Ishikawa (cell line): Measurements from ENCODE around the gene ADAMTS12.

Experiments
- CEBPB ChIP-seq: IDR thresholded peaks from 2 replicates; pipeline ENCODE4 v1.6.1; 2012
- CREB1 ChIP-seq: IDR thresholded peaks from 2 replicates; pipeline ENCODE4 v1.6.1; 2012; ENCODE audit warnings: low read depth
- EGR1 ChIP-seq: IDR thresholded peaks from 2 replicates; pipeline ENCODE4 v1.6.1; 2012
- EP300 ChIP-seq: IDR thresholded peaks from 2 replicates; pipeline ENCODE4 v1.6.1; 2012; ENCODE audit warnings: borderline replicate concordance
- FOXM1 ChIP-seq: IDR thresholded peaks from 2 replicates; pipeline ENCODE4 v1.6.1; 2012; ENCODE audit warnings: low read depth, borderline replicate concordance
- NFIC ChIP-seq: IDR thresholded peaks from 2 replicates; pipeline ENCODE4 v1.6.1; 2012
- RAD21 ChIP-seq: IDR thresholded peaks from 2 replicates; pipeline ENCODE4 v1.6.1; 2012; ENCODE audit warnings: low read depth
- TAF1 ChIP-seq: IDR thresholded peaks from 2 replicates; pipeline ENCODE4 v1.6.1; 2012; ENCODE audit warnings: low read depth, mild to moderate bottlenecking
- TCF12 ChIP-seq: IDR thresholded peaks from 2 replicates; pipeline ENCODE4 v1.6.1; 2012; ENCODE audit warnings: low read depth
- TEAD4 ChIP-seq: IDR thresholded peaks from 2 replicates; pipeline ENCODE4 v1.6.1; 2012
- YY1 ChIP-seq: IDR thresholded peaks from 2 replicates; pipeline ENCODE4 v1.6.1; 2012; ENCODE audit warnings: low read depth
- ZBTB7A ChIP-seq: IDR thresholded peaks from 2 replicates; pipeline ENCODE4 v1.6.1; 2012; ENCODE audit warnings: low read depth
- TF ChIP-seq, protein P1 (sequence below): IDR thresholded peaks from 2 replicates; pipeline ENCODE4 v1.6.1; 2012; ENCODE audit warnings: low read depth, mild to moderate bottlenecking
- TF ChIP-seq, protein P2 (sequence below): IDR thresholded peaks from 2 replicates; pipeline ENCODE4 v1.6.1; 2012
- TF ChIP-seq, protein P3 (sequence below): IDR thresholded peaks from 2 replicates; pipeline ENCODE4 v1.6.1; 2012

The ADAMTS12 gene

DNA sequence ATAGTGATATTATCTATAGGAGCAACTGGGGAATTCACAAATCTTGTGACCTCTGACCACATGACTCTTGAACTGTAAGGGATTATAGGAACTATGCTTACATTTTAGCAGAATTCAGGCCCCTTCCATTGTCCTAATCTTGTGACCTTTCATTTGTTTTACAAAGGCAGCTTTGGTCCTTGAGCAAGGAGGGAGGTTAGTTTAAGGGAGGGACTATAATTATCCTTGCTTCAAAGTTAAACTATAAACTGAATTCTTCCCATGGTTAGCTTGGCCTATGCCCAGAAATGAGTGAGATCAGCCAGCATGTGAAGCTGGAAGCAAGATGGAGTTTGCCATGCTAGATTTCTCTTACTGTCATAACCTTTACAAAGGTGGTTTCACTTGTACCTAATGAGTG is 399.8 kb downstream of the ADAMTS12 start:
- TF ChIP-seq TAF1 (no peak), ZBTB7A (no peak), CEBPB (no peak), EGR1 (no peak), RAD21 (no peak), FOXM1 (no peak), TEAD4 (no peak), CREB1 (no peak)
- TF ChIP-seq, protein P1, sequence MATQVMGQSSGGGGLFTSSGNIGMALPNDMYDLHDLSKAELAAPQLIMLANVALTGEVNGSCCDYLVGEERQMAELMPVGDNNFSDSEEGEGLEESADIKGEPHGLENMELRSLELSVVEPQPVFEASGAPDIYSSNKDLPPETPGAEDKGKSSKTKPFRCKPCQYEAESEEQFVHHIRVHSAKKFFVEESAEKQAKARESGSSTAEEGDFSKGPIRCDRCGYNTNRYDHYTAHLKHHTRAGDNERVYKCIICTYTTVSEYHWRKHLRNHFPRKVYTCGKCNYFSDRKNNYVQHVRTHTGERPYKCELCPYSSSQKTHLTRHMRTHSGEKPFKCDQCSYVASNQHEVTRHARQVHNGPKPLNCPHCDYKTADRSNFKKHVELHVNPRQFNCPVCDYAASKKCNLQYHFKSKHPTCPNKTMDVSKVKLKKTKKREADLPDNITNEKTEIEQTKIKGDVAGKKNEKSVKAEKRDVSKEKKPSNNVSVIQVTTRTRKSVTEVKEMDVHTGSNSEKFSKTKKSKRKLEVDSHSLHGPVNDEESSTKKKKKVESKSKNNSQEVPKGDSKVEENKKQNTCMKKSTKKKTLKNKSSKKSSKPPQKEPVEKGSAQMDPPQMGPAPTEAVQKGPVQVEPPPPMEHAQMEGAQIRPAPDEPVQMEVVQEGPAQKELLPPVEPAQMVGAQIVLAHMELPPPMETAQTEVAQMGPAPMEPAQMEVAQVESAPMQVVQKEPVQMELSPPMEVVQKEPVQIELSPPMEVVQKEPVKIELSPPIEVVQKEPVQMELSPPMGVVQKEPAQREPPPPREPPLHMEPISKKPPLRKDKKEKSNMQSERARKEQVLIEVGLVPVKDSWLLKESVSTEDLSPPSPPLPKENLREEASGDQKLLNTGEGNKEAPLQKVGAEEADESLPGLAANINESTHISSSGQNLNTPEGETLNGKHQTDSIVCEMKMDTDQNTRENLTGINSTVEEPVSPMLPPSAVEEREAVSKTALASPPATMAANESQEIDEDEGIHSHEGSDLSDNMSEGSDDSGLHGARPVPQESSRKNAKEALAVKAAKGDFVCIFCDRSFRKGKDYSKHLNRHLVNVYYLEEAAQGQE, result no peak
- TF ChIP-seq, protein P2, sequence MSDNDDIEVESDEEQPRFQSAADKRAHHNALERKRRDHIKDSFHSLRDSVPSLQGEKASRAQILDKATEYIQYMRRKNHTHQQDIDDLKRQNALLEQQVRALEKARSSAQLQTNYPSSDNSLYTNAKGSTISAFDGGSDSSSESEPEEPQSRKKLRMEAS, result no peak

DNA sequence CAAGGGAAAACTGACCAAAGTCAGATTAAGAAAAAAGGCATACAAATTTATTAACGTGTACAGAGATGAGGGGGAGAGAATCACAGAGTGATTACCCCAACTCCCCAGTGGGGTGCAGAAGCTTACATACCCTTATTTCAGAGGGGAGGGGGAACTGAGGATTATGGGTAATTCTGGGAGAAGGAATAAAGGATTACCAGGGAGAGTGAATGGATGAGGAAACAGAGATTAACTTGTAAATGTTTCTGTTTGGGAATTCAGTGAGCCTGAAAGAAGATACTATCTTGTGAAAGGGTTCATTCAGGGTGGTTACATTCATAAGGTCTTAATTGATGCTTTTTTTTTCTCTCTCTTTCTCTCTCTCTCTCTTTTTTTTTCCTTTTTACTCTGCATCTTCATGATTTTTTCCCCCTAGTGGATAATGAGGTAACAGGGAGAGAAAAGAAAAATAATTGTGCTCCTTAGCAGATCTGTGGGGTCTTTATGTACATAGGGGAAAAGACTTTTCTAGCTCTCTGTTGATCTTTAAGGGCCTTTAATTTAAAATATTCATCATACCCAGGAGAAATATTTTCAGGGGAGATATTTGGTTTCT is 401.6 kb downstream of the ADAMTS12 start:
- no peak for TF ChIP-seq TEAD4
- TF ChIP-seq, protein P2, result no peak
- TF ChIP-seq YY1, result no peak

DNA sequence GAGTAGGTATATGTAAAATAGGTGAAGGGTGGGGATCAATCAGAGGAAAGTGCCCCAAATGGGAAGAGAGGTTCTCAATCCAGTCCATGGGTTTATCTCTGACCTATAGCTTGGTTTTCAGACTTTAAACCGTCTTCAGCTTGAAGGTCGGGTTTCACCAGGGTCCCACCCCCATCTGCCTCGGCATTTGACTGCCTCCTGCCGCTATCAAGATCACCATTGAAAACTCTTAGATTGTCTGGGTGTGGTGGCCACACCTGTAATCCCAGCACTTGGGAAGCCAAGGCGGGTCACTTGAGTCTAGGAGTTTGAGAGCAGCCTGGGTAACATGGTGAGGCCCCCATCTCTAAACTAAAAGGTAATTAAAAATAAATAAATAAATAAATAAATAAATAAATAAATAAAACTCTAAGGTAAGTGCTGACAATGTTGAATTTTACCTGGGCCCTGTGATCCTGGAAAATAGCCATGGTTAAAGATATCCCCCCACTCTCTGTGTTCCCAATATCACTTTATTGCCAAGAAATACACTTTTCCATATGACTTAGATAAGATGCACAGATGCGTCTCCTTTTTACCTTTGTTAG is 402.2 kb downstream of the ADAMTS12 start:
- TF ChIP-seq FOXM1 (no peak), TCF12 (no peak), TEAD4 (no peak), TAF1 (no peak), NFIC (no peak)

DNA sequence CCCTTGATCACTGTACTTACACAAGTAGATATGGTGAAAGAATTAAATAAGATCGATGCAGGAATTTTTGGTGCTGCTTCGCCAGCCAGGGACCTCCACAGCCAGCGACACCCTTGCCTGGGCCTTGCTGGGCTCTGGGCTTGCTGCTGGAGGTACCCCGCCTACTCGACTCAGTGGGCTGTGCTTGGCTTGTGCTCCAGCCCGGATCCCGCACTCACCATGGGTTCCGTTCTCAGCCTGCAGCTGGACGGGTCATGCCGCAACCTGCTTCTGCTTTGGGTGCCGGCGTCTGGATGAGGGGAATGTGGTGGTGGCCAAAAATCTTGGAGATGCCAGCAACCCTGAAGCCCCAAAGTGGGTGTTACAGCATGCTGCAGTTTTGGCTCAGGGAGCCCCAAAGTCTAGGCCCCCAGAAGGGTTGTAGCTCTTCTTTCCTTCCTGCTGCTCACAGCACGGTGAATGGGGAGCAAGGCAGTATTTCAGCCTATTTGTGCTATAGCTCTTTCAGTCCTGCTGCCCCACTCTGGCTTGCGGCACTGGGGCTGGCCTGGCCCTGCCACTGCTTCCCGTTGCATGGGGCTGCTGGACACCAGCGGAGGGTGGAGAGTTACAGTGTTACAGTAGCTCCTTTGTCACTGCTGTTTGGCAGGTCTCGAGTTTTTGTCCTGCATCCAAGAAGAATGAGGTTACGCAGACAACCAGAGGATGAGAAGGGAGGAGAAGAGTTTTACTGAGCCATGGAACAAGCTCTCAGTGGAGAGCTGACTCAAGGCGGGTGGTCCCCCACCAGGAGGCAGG is 403.0 kb downstream of the ADAMTS12 start:
- TF ChIP-seq ZBTB7A, result no peak
- no peak for TF ChIP-seq EGR1
- TF ChIP-seq TEAD4, result no peak
- TF ChIP-seq, protein P1, result no peak
- TF ChIP-seq NFIC, result no peak
- TF ChIP-seq EP300, result no peak
- TF ChIP-seq, protein P3, sequence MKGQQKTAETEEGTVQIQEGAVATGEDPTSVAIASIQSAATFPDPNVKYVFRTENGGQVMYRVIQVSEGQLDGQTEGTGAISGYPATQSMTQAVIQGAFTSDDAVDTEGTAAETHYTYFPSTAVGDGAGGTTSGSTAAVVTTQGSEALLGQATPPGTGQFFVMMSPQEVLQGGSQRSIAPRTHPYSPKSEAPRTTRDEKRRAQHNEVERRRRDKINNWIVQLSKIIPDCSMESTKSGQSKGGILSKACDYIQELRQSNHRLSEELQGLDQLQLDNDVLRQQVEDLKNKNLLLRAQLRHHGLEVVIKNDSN, result no peak
- no peak for TF ChIP-seq TCF12
- TF ChIP-seq CEBPB, result no peak
- TF ChIP-seq YY1, result no peak
- no peak for TF ChIP-seq FOXM1
- TF ChIP-seq TAF1, result no peak
- no peak for TF ChIP-seq RAD21
- TF ChIP-seq, protein P2, result no peak
- TF ChIP-seq CREB1, result no peak

DNA sequence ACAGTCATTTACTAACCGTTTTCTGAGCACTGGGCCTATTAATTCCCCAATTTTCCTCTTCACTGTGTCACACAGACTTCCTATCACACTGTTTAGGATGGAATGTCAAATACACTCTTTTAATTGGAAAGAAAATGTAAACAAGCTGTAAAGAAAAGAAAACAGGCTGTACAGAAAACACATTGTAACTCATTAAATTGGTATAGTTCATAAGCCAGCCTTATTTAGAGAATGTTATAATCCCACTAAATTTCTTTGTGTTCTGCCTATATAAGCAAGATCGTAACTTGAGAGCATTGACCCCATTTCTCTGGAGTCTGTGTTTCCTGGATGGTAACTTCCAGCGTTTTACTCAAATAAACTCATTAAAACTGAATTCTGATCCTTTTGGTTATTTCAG is 404.6 kb downstream of the ADAMTS12 start:
- no peak for TF ChIP-seq TAF1
- TF ChIP-seq NFIC, result no peak
- no peak for TF ChIP-seq YY1
- TF ChIP-seq FOXM1, result no peak
- no peak for TF ChIP-seq EP300
- TF ChIP-seq EGR1, result no peak
- TF ChIP-seq, protein P3, result no peak
- TF ChIP-seq CREB1, result no peak
- no peak for TF ChIP-seq ZBTB7A
- no peak for TF ChIP-seq TEAD4
- TF ChIP-seq, protein P2, result no peak
- no peak for TF ChIP-seq CEBPB
- TF ChIP-seq RAD21, result no peak
- no peak for TF ChIP-seq TCF12
- TF ChIP-seq, protein P1, result no peak
